HG03342 (cell line): Measurements from ENCODE around the gene MCC.

Experiments
- ATAC-seq: cut with Tn5 transposase; IDR thresholded peaks from one replicate; pipeline ENCODE4 v1.9.1; 2021; ENCODE audit warnings: mild to moderate bottlenecking, moderate library complexity; ENCODE audit not compliant: unreplicated experiment

MCC gene

DNA sequence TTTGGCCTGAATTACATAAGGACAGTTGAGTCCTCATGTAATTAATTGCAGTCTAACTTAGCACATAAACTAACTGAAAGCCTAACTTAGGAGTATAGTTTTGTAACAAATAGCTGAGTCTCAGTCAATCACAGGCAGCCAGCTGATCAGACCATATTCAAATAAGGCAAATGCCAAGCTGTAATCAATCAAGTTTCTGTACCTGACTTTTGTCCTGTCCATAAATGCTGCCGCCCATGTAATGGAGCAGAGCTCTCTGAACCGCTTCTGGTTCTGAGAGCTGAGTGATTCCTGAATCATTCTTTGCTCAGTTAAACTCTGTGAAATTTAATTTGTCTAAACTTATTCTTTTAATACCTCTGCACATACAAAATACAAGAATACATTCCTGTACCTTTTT, 158.3 kb downstream of the MCC start:
- no peak for ATAC-seq

- no peak for ATAC-seq
Measured at GRCh38 chr5:113325054-113325453, 163.2 kb downstream of the MCC start.

- ATAC-seq = no peak
Measured at GRCh38 chr5:113321276-113321675, 167.0 kb downstream of the MCC start.

DNA sequence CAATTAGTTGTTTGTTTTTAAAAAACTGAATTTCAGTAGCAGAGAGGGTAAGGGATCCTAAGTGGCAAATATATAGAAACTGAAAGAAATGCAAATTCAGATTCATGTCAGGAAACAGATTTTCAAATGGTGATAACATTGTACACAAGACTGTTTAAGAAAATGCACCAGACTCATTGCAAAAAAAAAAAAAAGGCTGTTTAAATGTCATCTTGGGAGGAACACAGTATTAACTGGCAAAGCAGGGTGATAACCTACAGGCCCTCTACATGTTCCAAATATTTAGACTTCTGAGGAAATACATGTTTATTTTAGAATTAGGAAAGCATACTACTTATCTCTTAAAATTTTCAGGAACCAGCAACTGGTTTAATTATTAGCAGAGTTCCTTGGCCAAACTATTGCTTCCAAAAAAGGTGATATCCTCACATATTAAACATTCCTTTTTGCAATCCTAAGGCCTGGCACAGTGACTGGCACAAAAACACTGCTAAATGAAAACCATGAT, 167.9 kb downstream of the MCC start:
- peak; percentile 72 for ATAC-seq

GRCh38 chr5:113319256-113320053, 168.8 kb downstream of the MCC start:
- no peak for ATAC-seq

GRCh38 chr5:113317636-113318035, 170.6 kb downstream of the MCC start:
- ATAC-seq = no peak

GRCh38 chr5:113311301-113311700, 177.0 kb downstream of the MCC start:
- no peak for ATAC-seq

- no peak for ATAC-seq
Measured at GRCh38 chr5:113302120-113302519, 186.1 kb downstream of the MCC start.

DNA sequence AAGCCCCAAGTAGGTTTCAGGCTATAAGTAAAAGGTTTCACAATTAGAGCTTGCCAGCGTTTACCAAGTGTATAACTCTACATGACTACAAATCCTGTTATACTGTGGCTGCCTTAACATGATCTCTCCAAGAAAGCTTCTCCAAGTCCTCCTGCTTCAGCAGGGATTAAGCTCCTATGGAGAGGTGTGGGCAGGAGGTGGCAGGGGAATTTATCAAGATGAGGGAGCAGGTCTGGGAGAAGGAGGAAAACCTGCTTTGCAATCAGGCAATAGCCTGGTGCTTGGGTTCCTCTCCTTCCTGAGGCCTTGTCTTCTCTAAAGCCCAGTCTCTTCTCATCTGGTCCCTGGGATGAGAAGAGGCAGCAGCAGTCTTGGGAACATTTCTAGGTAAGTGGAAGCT, 188.7 kb downstream of the MCC start:
- ATAC-seq = no peak

- ATAC-seq = no peak
Measured at GRCh38 chr5:113296676-113297075, 191.6 kb downstream of the MCC start.

DNA sequence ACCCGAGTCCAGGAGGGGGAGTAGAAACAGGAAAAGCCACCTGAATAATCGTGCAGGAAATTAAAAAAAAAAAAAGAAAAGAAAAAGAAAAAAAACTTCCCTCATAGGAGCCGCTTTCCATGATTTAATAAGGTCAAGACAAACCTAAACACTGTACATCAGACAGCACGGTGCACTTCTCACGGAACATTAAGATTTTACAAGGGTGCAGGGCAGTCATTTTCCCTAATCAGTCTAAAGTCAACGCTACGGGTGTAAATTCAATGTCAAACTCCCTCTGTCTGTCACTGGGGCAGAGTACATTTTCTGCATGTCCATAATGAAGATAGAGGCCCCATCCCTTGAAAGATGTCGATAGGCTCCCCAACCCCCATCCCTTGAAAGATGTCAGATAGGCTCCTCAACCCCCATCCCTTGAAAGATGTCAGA, 193.1 kb downstream of the MCC start:
- ATAC-seq = no peak

GRCh38 chr5:113294311-113295110, 193.7 kb downstream of the MCC start:
- ATAC-seq = peak; percentile 95

DNA sequence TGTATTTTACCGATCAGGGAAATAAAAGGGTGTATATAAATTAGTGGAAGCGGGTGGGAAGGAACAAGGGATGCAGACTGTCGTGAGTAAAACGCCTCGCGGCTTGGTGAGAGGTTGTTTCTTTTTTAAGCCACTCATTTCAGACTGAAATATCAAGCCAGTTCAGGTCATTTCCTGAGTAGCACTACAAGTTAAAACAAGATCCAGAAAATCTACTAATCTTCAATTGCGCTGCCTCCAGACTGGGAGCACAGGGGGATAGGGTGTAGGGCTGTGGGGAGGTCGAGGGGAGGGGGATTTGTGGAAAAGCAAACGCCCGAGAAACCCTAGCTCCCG, 194.3 kb downstream of the MCC start:
- ATAC-seq = peak; percentile 34

DNA sequence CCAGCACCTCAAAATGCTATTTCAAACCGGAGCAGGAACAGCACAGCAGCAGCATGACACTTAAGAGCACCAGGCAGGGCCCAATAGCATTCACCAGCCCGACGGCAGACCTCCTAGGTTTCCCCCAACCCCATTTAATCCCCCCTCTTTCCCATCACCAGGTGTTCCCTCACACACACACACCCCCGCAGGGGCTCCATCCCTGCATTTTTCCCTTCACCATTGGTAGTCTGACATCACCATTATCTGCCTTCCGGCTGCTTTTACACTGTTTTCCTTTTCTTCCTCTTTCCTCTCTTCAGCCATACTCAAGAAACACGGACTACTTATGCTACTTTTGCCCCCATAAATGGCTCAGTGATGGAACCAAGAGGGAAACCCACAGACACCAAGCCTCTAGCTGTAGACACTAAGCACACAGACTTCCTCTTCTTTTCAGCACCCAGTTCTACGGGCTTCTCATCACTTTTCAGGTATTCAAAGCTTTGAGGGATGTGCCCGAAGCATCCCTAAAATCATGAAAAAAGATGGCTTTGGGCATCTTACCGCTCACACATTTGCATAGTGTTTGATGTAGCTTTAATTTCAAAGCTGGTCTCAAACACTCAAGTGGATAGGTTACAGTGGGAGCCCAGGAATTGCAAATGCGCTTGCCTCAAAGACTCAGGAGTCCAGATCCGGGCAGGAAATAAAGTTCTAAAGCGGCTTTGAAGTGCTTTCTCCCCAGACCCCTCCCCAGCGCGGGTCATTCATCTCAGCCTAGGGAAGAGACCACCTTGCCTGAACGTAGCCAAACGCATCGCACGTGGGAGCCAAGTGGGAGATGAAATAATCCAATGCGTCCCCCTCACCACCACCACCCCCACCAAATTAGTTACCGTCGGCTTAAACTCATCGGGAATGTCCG, 194.9 kb downstream of the MCC start:
- ATAC-seq = no peak

DNA sequence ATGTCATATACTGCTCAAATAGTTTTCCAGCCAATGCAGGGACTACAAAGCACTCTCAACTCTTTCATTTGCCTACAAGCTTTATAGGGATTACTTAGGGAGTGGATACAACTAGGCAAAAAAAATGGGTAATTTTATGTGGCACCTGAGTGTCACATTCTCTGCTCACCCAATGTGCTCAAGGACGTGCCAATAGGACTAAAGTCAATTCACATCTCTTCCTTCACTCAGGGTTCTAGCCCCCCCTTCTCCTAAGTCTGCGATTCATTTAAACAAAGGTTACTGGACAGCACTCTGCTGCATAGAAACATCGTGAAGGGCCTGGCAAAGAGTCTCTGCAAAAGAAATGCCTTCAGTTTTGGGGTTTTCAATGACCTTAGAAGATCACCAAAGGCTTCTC, 195.8 kb downstream of the MCC start:
- ATAC-seq = no peak

DNA sequence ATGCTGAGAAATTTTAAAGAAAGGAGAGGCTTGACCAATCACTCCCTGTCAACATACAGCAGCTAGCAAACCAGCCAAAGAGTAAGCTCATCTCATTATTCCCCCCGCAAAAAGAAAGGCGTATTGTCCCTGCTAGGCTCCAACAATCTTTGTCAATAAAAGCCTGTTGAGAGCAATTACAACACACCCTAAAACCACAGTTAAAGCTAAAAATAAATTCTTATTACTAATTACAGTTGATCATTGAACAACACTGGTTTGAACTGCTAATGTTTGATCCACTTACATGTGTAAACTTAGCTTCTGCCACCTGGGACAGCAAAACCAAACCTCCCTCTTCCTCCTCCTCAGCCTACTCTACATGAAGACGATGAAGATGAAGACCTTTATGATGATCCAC, 204.7 kb downstream of the MCC start:
- no peak for ATAC-seq

- no peak for ATAC-seq
Measured at GRCh38 chr5:113282472-113282871, 205.8 kb downstream of the MCC start.

- ATAC-seq = no peak
Measured at GRCh38 chr5:113281194-113281593, 207.1 kb downstream of the MCC start.

DNA sequence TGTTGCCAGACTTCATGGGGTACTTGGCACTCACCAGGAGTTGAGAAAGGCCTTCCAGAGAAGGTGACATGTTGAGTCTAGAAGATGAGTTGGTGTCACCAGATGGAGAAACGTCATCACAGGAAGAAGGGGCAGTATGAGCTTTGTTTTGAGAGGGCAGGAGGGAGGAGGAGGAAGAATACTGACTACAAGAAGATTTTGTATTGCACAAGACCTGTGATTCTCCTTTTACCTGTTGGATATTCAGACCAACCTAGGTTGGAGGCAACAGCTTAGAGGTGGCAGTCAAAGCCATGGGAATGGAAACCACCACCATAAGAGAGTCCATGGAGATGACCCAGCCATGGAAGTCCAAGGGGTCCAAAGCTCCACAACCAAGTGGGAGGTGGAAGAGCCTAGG, 207.7 kb downstream of the MCC start:
- ATAC-seq = no peak

DNA sequence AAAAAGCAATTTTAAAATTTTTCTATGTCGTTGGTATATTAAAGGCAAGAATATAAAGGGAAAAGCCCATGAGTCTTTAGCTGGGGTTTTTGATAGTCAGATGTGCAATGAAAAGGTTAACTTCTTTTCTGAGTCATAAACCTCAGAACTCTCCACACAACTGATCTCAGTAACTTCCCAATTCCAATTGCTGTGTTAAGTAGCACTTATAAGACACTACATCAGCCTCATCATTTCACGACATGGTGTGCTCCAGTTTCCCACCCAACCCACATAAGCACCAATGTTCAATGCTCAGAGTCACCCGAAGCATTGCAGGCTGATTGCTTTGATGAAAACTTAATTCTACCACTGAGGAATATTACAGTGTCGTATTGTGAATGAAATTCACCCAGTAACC, 209.3 kb downstream of the MCC start:
- ATAC-seq = no peak

GRCh38 chr5:113276493-113276892, 211.8 kb downstream of the MCC start:
- no peak for ATAC-seq
